VCaP (cell line): ENCODE measurements around the gene SH3GL3.

Experiments used
- H3K27ac ChIP-seq: fragments of 450-650 bp; 2 replicates; pipeline ENCODE4 v1.5.1; 2017
- CTCF ChIP-seq: fragments of 450-650 bp; conservative IDR thresholded peaks from 2 replicates; pipeline ENCODE4 v1.5.1; 2017; ENCODE audit warnings: mild to moderate bottlenecking, moderate library complexity

Gene SH3GL3

DNA sequence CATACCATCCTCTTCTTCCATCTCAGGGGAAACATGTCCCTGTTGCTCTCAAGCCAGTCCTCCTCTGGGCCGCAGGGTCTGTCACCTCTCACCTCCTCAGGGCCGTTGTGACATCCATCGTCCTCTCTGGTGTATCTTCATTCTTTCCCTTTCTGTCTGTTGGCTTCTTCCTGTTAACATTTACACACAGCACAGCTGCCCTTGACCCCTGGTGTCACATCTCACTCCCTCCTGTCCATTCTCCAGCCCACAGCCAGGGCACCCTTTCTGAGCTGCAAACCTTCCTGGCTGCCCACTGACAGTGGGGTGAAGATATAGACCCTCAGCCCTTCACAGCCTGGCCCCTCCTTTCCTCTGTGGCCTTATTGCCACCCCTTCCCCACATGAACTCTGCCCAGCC, 127.2 kb downstream of the SH3GL3 start:
- no peak overlapping the region for H3K27ac ChIP-seq
- TF ChIP-seq CTCF, result no peak

DNA sequence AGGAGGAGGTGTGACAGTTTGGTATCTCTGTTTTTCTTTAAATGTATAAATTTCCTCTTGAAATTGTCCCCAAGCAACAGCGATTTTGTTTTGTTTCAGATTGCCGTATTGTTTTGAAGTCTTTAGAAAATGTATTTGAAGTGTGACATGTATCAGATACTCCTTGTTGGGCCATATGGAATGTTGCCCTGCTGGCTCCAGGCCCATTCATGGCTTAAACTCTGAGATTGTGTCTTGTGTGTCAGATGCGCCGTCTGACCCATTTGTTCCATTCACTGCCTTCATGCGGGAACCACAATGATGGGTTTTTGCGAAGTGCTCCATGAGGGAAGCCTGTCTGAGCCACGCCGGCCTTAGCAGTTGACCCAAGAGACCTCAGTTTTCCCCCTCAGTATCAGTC, 131.6 kb downstream of the SH3GL3 start:
- H3K27ac ChIP-seq, result no peak overlapping the region
- TF ChIP-seq CTCF, result no peak

GRCh38 chr15:83581381-83581780, 134.2 kb downstream of the SH3GL3 start:
- H3K27ac ChIP-seq, result no peak overlapping the region
- TF ChIP-seq CTCF, result no peak

DNA sequence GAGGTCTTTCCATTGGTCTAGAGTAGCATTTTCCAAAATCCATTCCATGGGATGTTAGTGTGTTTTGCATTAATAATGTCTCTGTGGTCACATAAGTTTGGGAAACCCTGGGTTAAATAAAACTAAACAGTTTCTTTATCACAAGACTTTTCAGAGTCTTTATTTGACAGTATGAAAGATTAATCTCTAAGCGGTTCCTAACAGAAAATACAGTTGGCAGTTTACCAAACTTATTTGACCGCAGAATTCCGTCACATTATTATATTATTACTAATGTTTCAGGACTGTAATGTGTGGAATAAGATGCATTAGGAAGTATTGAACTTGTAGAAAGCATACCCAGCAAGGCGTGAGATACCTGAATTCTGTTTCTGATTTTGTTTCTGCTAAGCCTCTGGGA, 135.2 kb downstream of the SH3GL3 start:
- no peak for TF ChIP-seq CTCF
- no peak overlapping the region for H3K27ac ChIP-seq

DNA sequence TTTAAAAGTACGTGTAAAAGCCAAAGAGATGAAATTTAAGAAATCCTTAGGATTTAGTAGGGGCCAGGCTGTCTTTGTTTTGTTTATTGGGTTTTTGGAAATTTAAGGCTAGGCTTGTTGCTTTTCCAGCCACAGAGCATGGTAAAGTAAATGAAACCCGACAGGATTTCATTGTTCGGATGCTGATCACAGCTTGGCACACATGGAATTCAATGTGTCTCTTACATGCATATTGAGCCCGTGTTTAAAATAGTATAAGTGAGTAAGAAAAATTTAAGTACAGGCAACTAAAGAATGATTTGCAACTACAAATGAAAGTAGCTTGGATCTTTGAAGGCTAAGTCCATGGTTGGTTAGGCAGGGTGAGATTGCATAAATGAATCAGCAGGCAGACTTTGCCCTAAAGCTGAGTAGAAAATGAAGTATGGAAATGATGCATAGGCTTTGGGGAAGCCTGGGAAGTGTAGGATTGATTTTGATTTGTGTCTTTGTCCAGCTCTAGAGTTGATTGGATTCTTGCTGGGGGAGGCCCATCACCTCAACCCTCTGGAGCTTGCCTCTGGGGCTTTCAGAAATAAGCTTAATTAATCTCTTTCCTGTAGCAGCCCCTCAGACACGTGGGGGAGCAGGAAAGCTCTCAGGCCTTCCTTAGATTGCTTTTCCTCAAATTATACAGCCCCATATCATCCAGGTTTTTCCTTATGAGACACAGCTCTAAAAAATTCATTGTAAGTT, 138.6 kb downstream of the SH3GL3 start:
- H3K27ac ChIP-seq, result no peak overlapping the region
- no peak for TF ChIP-seq CTCF

GRCh38 chr15:83587091-83587490, 139.9 kb downstream of the SH3GL3 start:
- TF ChIP-seq CTCF, result no peak
- H3K27ac ChIP-seq, result no peak overlapping the region

- TF ChIP-seq CTCF, result no peak
- H3K27ac ChIP-seq, result no peak overlapping the region
Observed at GRCh38 chr15:83588441-83588840, 141.3 kb downstream of the SH3GL3 start.
